ENCODE measurements around the gene MRTFA.

DNA sequence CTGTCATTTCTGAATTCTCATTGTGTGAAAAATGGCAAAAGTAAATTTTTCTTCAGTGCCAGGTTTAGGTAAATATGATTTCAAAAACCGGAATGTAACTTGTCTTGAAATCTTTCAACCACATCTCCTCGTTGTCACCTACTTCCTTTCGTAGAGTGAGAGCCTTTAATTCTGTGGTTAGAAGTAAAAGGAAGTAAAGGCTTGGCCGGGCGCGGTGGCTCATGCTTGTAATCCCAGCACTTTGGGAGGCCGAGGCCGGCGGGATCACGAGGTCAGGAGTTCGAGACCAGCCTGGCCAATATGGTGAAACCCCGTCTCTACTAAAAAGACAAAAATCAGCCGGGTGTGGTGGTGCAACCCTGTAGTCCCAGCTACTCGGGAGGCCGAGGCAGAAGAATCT is 236.4 kb downstream of the MRTFA start:
- no peak for TF ChIP-seq POLR2A (IDR thresholded peaks at IDR 0.05)
- TF ChIP-seq, protein P1, sequence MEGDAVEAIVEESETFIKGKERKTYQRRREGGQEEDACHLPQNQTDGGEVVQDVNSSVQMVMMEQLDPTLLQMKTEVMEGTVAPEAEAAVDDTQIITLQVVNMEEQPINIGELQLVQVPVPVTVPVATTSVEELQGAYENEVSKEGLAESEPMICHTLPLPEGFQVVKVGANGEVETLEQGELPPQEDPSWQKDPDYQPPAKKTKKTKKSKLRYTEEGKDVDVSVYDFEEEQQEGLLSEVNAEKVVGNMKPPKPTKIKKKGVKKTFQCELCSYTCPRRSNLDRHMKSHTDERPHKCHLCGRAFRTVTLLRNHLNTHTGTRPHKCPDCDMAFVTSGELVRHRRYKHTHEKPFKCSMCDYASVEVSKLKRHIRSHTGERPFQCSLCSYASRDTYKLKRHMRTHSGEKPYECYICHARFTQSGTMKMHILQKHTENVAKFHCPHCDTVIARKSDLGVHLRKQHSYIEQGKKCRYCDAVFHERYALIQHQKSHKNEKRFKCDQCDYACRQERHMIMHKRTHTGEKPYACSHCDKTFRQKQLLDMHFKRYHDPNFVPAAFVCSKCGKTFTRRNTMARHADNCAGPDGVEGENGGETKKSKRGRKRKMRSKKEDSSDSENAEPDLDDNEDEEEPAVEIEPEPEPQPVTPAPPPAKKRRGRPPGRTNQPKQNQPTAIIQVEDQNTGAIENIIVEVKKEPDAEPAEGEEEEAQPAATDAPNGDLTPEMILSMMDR (IDR thresholded peaks at IDR 0.05) = no peak
- TF ChIP-seq POLR2AphosphoS5 (IDR thresholded peaks at IDR 0.05) = no peak

All from prostate gland (tissue), 2 donors.